SH-SY5Y (cell line): ENCODE results near the gene ZNF689.

Experiments used
- GATA2 ChIP-seq: IDR thresholded peaks from 2 replicates; pipeline ENCODE4 v1.6.1; 2011; ENCODE audit warnings: mild to moderate bottlenecking, low read depth, low read length
- GATA3 ChIP-seq: IDR thresholded peaks from 2 replicates; pipeline ENCODE4 v1.6.1; 2011; ENCODE audit warnings: low read depth, mild to moderate bottlenecking, low read length, moderate library complexity

ZNF689 gene

GRCh38 chr16:30615358-30616091 is 5.3 kb upstream of the ZNF689 start:
- peak; percentile 69; the same call in 1 of the 2 replicates for TF ChIP-seq GATA2
- TF ChIP-seq GATA3, result no peak

- TF ChIP-seq GATA2 (no peak), GATA3 (no peak)
Observed at GRCh38 chr16:30609002-30609925, 925 bp downstream of the ZNF689 start.

GRCh38 chr16:30606004-30606403 is 4.2 kb downstream of the ZNF689 start:
- TF ChIP-seq GATA2 (no peak), GATA3 (no peak)

- TF ChIP-seq GATA3 (no peak), GATA2 (no peak)
Observed at GRCh38 chr16:30605158-30605557, 5.0 kb downstream of the ZNF689 start.

- TF ChIP-seq GATA2 (no peak), GATA3 (no peak)
Observed at GRCh38 chr16:30604316-30604947, 5.8 kb downstream of the ZNF689 start.

- TF ChIP-seq GATA3 (no peak), GATA2 (no peak)
Observed at GRCh38 chr16:30603945-30604315, 6.3 kb downstream of the ZNF689 start.

- TF ChIP-seq GATA2 (no peak), GATA3 (no peak)
Observed at GRCh38 chr16:30602616-30603277, 7.4 kb downstream of the ZNF689 start.

- TF ChIP-seq GATA2 (no peak), GATA3 (no peak)
Observed at GRCh38 chr16:30601966-30602365, 8.2 kb downstream of the ZNF689 start.

- TF ChIP-seq GATA2, result no peak
- no peak for TF ChIP-seq GATA3
Observed at GRCh38 chr16:30600929-30601328, 9.3 kb downstream of the ZNF689 start.

GRCh38 chr16:30600215-30600614 is 10.0 kb downstream of the ZNF689 start:
- TF ChIP-seq GATA3 (no peak), GATA2 (no peak)

GRCh38 chr16:30592871-30593270 is 17.3 kb downstream of the ZNF689 start:
- no peak for TF ChIP-seq GATA3
- no peak for TF ChIP-seq GATA2

- TF ChIP-seq GATA2 (no peak), GATA3 (no peak)
Observed at GRCh38 chr16:30588651-30589050, 21.5 kb downstream of the ZNF689 start.

- no peak for TF ChIP-seq GATA2
- TF ChIP-seq GATA3, result no peak
Observed at GRCh38 chr16:30585400-30586191, 24.6 kb downstream of the ZNF689 start, which contains the start of gene ZNF785. ZNF785 (minus strand) TSS chr16:30585697; CDS start chr16:30585611, 86 bp downstream.

- TF ChIP-seq GATA2, result no peak
- no peak for TF ChIP-seq GATA3
Observed at GRCh38 chr16:30585022-30585399, 25.2 kb downstream of the ZNF689 start.
